Fibroblast of mammary gland (primary cell): ENCODE results near the gene EIF4G3.

Source experiments
- DNase-seq: peaks from one replicate; pipeline ENCODE4 v3.0.0-alpha.2; 2010; ENCODE audit warnings: low read depth
- H3K4me3 ChIP-seq: 2 replicates; pipeline ENCODE4 v1.5.1; 2011; ENCODE audit warnings: low read depth, mild to moderate bottlenecking, low read length, moderate library complexity; ENCODE audit not compliant: control insufficient read depth
- CTCF ChIP-seq: conservative IDR thresholded peaks from 2 replicates; pipeline ENCODE4 v1.5.1; 2011; ENCODE audit warnings: low read depth, low read length, inconsistent platforms; ENCODE audit not compliant: control insufficient read depth, insufficient read depth

The EIF4G3 gene

GRCh38 chr1:20987831-20988825 is 188.6 kb downstream of the EIF4G3 start:
- TF ChIP-seq CTCF: no peak
- DNase-seq: peak; percentile 28
- H3K4me3 ChIP-seq: no peak overlapping the region

- no peak overlapping the region for H3K4me3 ChIP-seq
- DNase-seq: no peak
- TF ChIP-seq CTCF: no peak
Observed at GRCh38 chr1:20983297-20983889, 193.3 kb downstream of the EIF4G3 start.

- DNase-seq: no peak
- H3K4me3 ChIP-seq: no peak overlapping the region
- TF ChIP-seq CTCF: no peak
Observed at GRCh38 chr1:20982316-20982715, 194.4 kb downstream of the EIF4G3 start.

- no peak overlapping the region for H3K4me3 ChIP-seq
- TF ChIP-seq CTCF: peak; percentile 47
- peak; percentile 63 for DNase-seq
Observed at GRCh38 chr1:20981915-20982314, 194.8 kb downstream of the EIF4G3 start.

GRCh38 chr1:20980051-20980450 is 196.6 kb downstream of the EIF4G3 start:
- DNase-seq: no peak
- no peak overlapping the region for H3K4me3 ChIP-seq

GRCh38 chr1:20978413-20978812 is 198.3 kb downstream of the EIF4G3 start:
- H3K4me3 ChIP-seq: no peak overlapping the region
- TF ChIP-seq CTCF: no peak
- DNase-seq: peak; percentile 23

More at GRCh38 chr1:20980051-20980450, 196.6 kb downstream of the EIF4G3 start:
- TF ChIP-seq CTCF: no peak
